GM23338 (cell line): ENCODE measurements around the gene TNIP1. TPM values are rescaled to one million over a fixed set of nuclear protein-coding genes. Genes with fewer than 3 reads are reported as not detected.

ENCODE experiments used
- ATAC-seq: fragments of 200-7000 bp; cut with Tn5 transposase; 3 replicates; pipeline ENCODE4 v1.9.1; 2020
- DNase-seq: peaks from one replicate; pipeline ENCODE4 v3.0.0-alpha.2; 2015; ENCODE audit warnings: low spot score
- H2AFZ ChIP-seq: fragments of 200-600 bp; sonication (generic); 2 replicates; pipeline ENCODE4 v1.8.0; 2016; ENCODE audit warnings: antibody characterized with exemption, mild to moderate bottlenecking, moderate library complexity
- H3F3A ChIP-seq: fragments of 200-600 bp; sonication (generic); replicated peaks from 2 replicates; pipeline ENCODE4 v1.8.0; 2017; ENCODE audit warnings: antibody characterized with exemption, mixed run types, low read depth
- H3K27ac ChIP-seq: fragments of 200-600 bp; sonication (generic); 2 replicates; pipeline ENCODE4 v1.6.1; 2016; ENCODE audit warnings: low read depth
- H3K27me3 ChIP-seq: fragments of 200-600 bp; sonication (generic); 2 replicates; pipeline ENCODE4 v1.8.0; 2016; ENCODE audit warnings: mild to moderate bottlenecking, mixed run types, moderate library complexity; ENCODE audit not compliant: insufficient read depth
- H3K36me3 ChIP-seq: fragments of 200-600 bp; sonication (generic); 2 replicates; pipeline ENCODE4 v1.8.0; 2016; ENCODE audit warnings: mild to moderate bottlenecking; ENCODE audit not compliant: insufficient read depth
- H3K4me1 ChIP-seq: fragments of 200-600 bp; sonication (generic); 2 replicates; pipeline ENCODE4 v1.8.0; 2016; ENCODE audit warnings: mild to moderate bottlenecking, moderate library complexity; ENCODE audit not compliant: insufficient read depth
- H3K4me2 ChIP-seq: fragments of 200-600 bp; sonication (generic); 2 replicates; pipeline ENCODE4 v1.7.1; 2017; ENCODE audit warnings: mixed run types
- H3K4me3 ChIP-seq: fragments of 200-600 bp; sonication (generic); 2 replicates; pipeline ENCODE4 v1.6.1; 2016; ENCODE audit warnings: mixed run types
- H3K79me2 ChIP-seq: fragments of 200-600 bp; sonication (generic); replicated peaks from 2 replicates; pipeline ENCODE4 v1.8.0; 2017; ENCODE audit warnings: mild to moderate bottlenecking; ENCODE audit not compliant: insufficient read depth
- H3K9me2 ChIP-seq: fragments of 200-600 bp; sonication (generic); 2 replicates; pipeline ENCODE4 v1.8.0; 2017; ENCODE audit not compliant: insufficient read depth
- H4K20me1 ChIP-seq: fragments of 200-600 bp; sonication (generic); replicated peaks from 2 replicates; pipeline ENCODE4 v1.8.0; 2017; ENCODE audit warnings: mild to moderate bottlenecking; ENCODE audit not compliant: insufficient read depth
- H3K27ac Mint-ChIP-seq: 2 replicates; pipeline ENCODE4 v1.8.0; 2020; ENCODE audit warnings: inconsistent platforms, mild to moderate bottlenecking, moderate library complexity, mixed read lengths
- H3K27me3 Mint-ChIP-seq: 3 replicates; pipeline ENCODE4 v1.8.0; 2022; ENCODE audit warnings: low read depth, mild to moderate bottlenecking, moderate library complexity, mixed read lengths, inconsistent platforms; ENCODE audit not compliant: insufficient read depth, poor library complexity
- H3K36me3 Mint-ChIP-seq: 3 replicates; pipeline ENCODE4 v1.8.0; 2021; ENCODE audit warnings: low read depth, mild to moderate bottlenecking, inconsistent platforms, moderate library complexity, mixed read lengths
- H3K4me1 Mint-ChIP-seq: 3 replicates; pipeline ENCODE4 v1.8.0; 2020; ENCODE audit warnings: mild to moderate bottlenecking, inconsistent platforms, mixed read lengths
- H3K4me3 Mint-ChIP-seq: 3 replicates; pipeline ENCODE4 v1.8.0; 2021; ENCODE audit warnings: moderate library complexity, mild to moderate bottlenecking, inconsistent platforms, mixed read lengths
- H3K9me3 Mint-ChIP-seq: 3 replicates; pipeline ENCODE4 v1.8.0; 2020; ENCODE audit warnings: moderate library complexity, mild to moderate bottlenecking, inconsistent platforms, mixed read lengths
- CREB1 ChIP-seq: fragments of 250-450 bp; sonication (Bioruptor Pico); IDR thresholded peaks from 2 replicates; pipeline ENCODE4 v1.5.0; 2020; ENCODE audit warnings: low read depth, mild to moderate bottlenecking, moderate library complexity
- EZH2 ChIP-seq: fragments of 200-600 bp; sonication (generic); IDR thresholded peaks from one replicate; pipeline ENCODE4 v1.8.0; 2017; ENCODE audit warnings: antibody characterized with exemption, mild to moderate bottlenecking, low read depth; ENCODE audit not compliant: unreplicated experiment
- EZH2phosphoT487 ChIP-seq: fragments of 200-600 bp; sonication (generic); IDR thresholded peaks from one replicate; pipeline ENCODE4 v1.8.1; 2018; ENCODE audit warnings: antibody characterized with exemption; ENCODE audit not compliant: unreplicated experiment
- JUNB ChIP-seq: IDR thresholded peaks from one replicate; pipeline ENCODE4 v1.6.1; 2016; ENCODE audit warnings: antibody characterized with exemption; ENCODE audit not compliant: unreplicated experiment
- NANOG ChIP-seq: IDR thresholded peaks from 2 replicates; pipeline ENCODE4 v1.6.1; 2016; ENCODE audit warnings: antibody characterized with exemption, borderline replicate concordance
- POLR2AphosphoS5 ChIP-seq: IDR thresholded peaks from 2 replicates; pipeline ENCODE4 v1.6.1; 2016; ENCODE audit warnings: antibody characterized with exemption, low read depth
- REST ChIP-seq: IDR thresholded peaks from one replicate; pipeline ENCODE4 v1.6.1; 2018; ENCODE audit warnings: antibody characterized with exemption; ENCODE audit not compliant: unreplicated experiment
- STAT1 ChIP-seq: IDR thresholded peaks from one replicate; pipeline ENCODE4 v1.6.1; 2016; ENCODE audit warnings: antibody characterized with exemption; ENCODE audit not compliant: unreplicated experiment
- ZNF114 ChIP-seq: fragments of 250-450 bp; sonication (Bioruptor Pico); IDR thresholded peaks from 2 replicates; pipeline ENCODE4 v1.5.0; 2020; ENCODE audit warnings: mild to moderate bottlenecking, moderate library complexity
- ZNF331 ChIP-seq: fragments of 250-450 bp; sonication (Bioruptor Pico); IDR thresholded peaks from 2 replicates; pipeline ENCODE4 v1.5.0; 2020; ENCODE audit warnings: low read depth, mild to moderate bottlenecking, moderate library complexity
- ZNF462 ChIP-seq: fragments of 250-450 bp; sonication (Bioruptor Pico); IDR thresholded peaks from 2 replicates; pipeline ENCODE4 v1.5.0; 2020; ENCODE audit warnings: mild to moderate bottlenecking, moderate library complexity
- polyA plus RNA-seq: library from polyadenylated mRNA; unstranded; fragments of >200 nt; fragmentation: Nextera tagmentation; extraction: Ambion mirVana; gene quantifications from 2 replicates; pipeline ENCODE4 v1.2.1, GENCODE V29; 2016
- total RNA-seq: library from RNA; depleted of rRNA; stranded (reverse); fragments of >200 nt; shearing (Covaris generic); gene quantifications from 2 replicates; pipeline ENCODE4 v1.2.3, GENCODE V29; 2014
- TF ChIP-seq, protein P1 (sequence below), 2 experiments: fragments of 200-600 bp in 1 of 2; sonication (generic) in 1 of 2; conservative IDR thresholded peaks; 2 replicates each; pipeline versions ENCODE4 v1.5.1 to v1.6.1; 2016 to 2017; ENCODE audit warnings: antibody characterized with exemption in 2 of 2, low read depth in 2 of 2, mild to moderate bottlenecking in 2 of 2, moderate library complexity in 1 of 2
- TF ChIP-seq, protein P2 (sequence below): IDR thresholded peaks from 2 replicates; pipeline ENCODE4 v1.6.1; 2016; ENCODE audit warnings: antibody characterized with exemption

Gene TNIP1
- total and polyA plus RNA-seq, 2 experiments from 2014 or later: 10.3 to 29.6 TPM

- Histone ChIP-seq H2AFZ (no peak overlapping the region), H3F3A (no peaks in the 10 kb centered on the region), H3K4me3 (no peak overlapping the region), H3K27me3 (no peaks in the 10 kb centered on the region), H3K79me2 (no peaks in the 10 kb centered on the region), H4K20me1 (no peaks in the 10 kb centered on the region), H3K36me3 (no peaks in the 10 kb centered on the region), H3K27ac (no peak overlapping the region), H3K4me2 (no peak overlapping the region), H3K9me2 (no peaks in the 10 kb centered on the region), H3K4me1 (no peaks in the 10 kb centered on the region)
- Mint-ChIP-seq H3K27ac (no peak overlapping the region), H3K9me3 (no peaks in the 10 kb centered on the region), H3K4me1 (no peaks in the 10 kb centered on the region), H3K4me3 (no peak overlapping the region), H3K27me3 (peaks cover under 1% of the 10 kb centered on the region), H3K36me3 (no peaks in the 10 kb centered on the region)
- no peak for ATAC-seq
- DNase-seq: no peak
- no peak for TF ChIP-seq EZH2phosphoT487
- TF ChIP-seq STAT1: no peak
- no peak for TF ChIP-seq ZNF114
- TF ChIP-seq, protein P1, sequence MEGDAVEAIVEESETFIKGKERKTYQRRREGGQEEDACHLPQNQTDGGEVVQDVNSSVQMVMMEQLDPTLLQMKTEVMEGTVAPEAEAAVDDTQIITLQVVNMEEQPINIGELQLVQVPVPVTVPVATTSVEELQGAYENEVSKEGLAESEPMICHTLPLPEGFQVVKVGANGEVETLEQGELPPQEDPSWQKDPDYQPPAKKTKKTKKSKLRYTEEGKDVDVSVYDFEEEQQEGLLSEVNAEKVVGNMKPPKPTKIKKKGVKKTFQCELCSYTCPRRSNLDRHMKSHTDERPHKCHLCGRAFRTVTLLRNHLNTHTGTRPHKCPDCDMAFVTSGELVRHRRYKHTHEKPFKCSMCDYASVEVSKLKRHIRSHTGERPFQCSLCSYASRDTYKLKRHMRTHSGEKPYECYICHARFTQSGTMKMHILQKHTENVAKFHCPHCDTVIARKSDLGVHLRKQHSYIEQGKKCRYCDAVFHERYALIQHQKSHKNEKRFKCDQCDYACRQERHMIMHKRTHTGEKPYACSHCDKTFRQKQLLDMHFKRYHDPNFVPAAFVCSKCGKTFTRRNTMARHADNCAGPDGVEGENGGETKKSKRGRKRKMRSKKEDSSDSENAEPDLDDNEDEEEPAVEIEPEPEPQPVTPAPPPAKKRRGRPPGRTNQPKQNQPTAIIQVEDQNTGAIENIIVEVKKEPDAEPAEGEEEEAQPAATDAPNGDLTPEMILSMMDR (conservative IDR thresholded peaks at IDR 0.05; ENCODE audit: low read depth in 2 of 2): no peak
- TF ChIP-seq ZNF331 (CRISPR knock-in tag): no peak
- no peak for TF ChIP-seq REST
- TF ChIP-seq, protein P2, sequence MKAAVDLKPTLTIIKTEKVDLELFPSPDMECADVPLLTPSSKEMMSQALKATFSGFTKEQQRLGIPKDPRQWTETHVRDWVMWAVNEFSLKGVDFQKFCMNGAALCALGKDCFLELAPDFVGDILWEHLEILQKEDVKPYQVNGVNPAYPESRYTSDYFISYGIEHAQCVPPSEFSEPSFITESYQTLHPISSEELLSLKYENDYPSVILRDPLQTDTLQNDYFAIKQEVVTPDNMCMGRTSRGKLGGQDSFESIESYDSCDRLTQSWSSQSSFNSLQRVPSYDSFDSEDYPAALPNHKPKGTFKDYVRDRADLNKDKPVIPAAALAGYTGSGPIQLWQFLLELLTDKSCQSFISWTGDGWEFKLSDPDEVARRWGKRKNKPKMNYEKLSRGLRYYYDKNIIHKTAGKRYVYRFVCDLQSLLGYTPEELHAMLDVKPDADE: no peak
- no peak for TF ChIP-seq JUNB
- TF ChIP-seq EZH2: no peak
- TF ChIP-seq CREB1: no peak
- TF ChIP-seq NANOG: no peak
- no peak for TF ChIP-seq POLR2AphosphoS5
- no peak for TF ChIP-seq ZNF462 (CRISPR knock-in tag)
These were observed 72.7 kb downstream of the TNIP1 start for GRCh38 chr5:151008210-151008491.
